Measurements from ENCODE around the gene PLEKHG5.

- no peak for TF ChIP-seq FOXA1 (IDR thresholded peaks at IDR 0.05)
- TF ChIP-seq CTCF (IDR thresholded peaks at IDR 0.05; ENCODE audit: low read depth, low read length, missing input control), result no peak
- no peak for TF ChIP-seq TAF1 (conservative IDR thresholded peaks at IDR 0.05)
- TF ChIP-seq NR2F2 (IDR thresholded peaks at IDR 0.05), result no peak
- no peak for TF ChIP-seq RAD21 (IDR thresholded peaks at IDR 0.05)
- no peak for TF ChIP-seq REST (IDR thresholded peaks at IDR 0.05)
- peak; percentile 60 for TF ChIP-seq SP1 (IDR thresholded peaks at IDR 0.05)
- no peak for TF ChIP-seq JUND (IDR thresholded peaks at IDR 0.05)
- no peak for TF ChIP-seq HNF4G (IDR thresholded peaks at IDR 0.05)
- TF ChIP-seq YY1 (IDR thresholded peaks at IDR 0.05), result no peak
- no peak for TF ChIP-seq GABPA (IDR thresholded peaks at IDR 0.05 in 1 of 2, conservative IDR thresholded peaks at IDR 0.05 in 1 of 2)
- TF ChIP-seq RXRA (IDR thresholded peaks at IDR 0.05), result peak; percentile 43 to 70
- TF ChIP-seq MAX (IDR thresholded peaks at IDR 0.05), result no peak
- TF ChIP-seq ZBTB33 (IDR thresholded peaks at IDR 0.05), result no peak
These were observed 42.5 kb downstream of the PLEKHG5 start for GRCh38 chr1:6448749-6449631.
